Upper lobe of right lung (tissue), 1 donor: ENCODE data around the gene TMEM184A. TPM values are rescaled to one million over a fixed set of nuclear protein-coding genes. Genes with fewer than 3 reads are reported as not detected.

Experiments used
- ATAC-seq: fragments of 200-7000 bp; cut with Tn5 transposase; one replicate; pipeline ENCODE4 v1.9.1; 2020; ENCODE audit warnings: mild to moderate bottlenecking, moderate library complexity
- DNase-seq: peaks from one replicate; pipeline ENCODE4 v3.0.0-alpha.2; 2020
- H3K27ac ChIP-seq: fragments of 200-600 bp; one replicate; pipeline ENCODE4 v1.8.0; 2022
- H3K27me3 ChIP-seq: fragments of 200-600 bp; one replicate; pipeline ENCODE4 v1.8.0; 2022; ENCODE audit warnings: mild to moderate bottlenecking
- H3K36me3 ChIP-seq: fragments of 200-600 bp; one replicate; pipeline ENCODE4 v1.8.0; 2022
- H3K4me1 ChIP-seq: fragments of 200-600 bp; one replicate; pipeline ENCODE4 v1.8.0; 2022
- H3K4me3 ChIP-seq: fragments of 200-600 bp; one replicate; pipeline ENCODE4 v1.8.0; 2022; ENCODE audit warnings: mild to moderate bottlenecking
- H3K9me3 ChIP-seq: fragments of 200-600 bp; one replicate; pipeline ENCODE4 v1.8.0; 2022
- CTCF ChIP-seq: fragments of 200-600 bp; IDR thresholded peaks from one replicate; pipeline ENCODE4 v1.8.0; 2022; ENCODE audit warnings: antibody characterized with exemption
- intact Hi-C: fragments of 100-400 bp; cut with DNase I; formaldehyde crosslinking; loops from one replicate; pipeline ENCODE4 v1.11.0; 2022
- total RNA-seq: library from RNA; stranded (reverse); fragmentation: NEBNext Ultra II Directional; extraction: Animal tissue kit (Norgen Biotek cat#: 25700); gene quantifications from one replicate; pipeline ENCODE4 v1.2.1, GENCODE V29; 2021
- donor health status: DM: no; HTN: yes; CAD: no; lungs with severe emphysema.

The TMEM184A gene
- total RNA-seq, 1 donor from 2014 or later: 4.4 TPM

- Histone ChIP-seq H3K27me3 (peaks cover 30% of the 10 kb centered on the region), H3K4me3 (no peak overlapping the region), H3K4me1 (no peaks in the 10 kb centered on the region), H3K36me3 (no peaks in the 10 kb centered on the region), H3K9me3 (no peaks in the 10 kb centered on the region), H3K27ac (no peak overlapping the region)
- DNase-seq (no peak), ATAC-seq (no peak)
- no peak for TF ChIP-seq CTCF
- intact Hi-C loops: no loop called here
These were observed 43.8 kb upstream of the TMEM184A start for GRCh38 chr7:1599640-1600395.

GRCh38 chr7:1598961-1599639, 43.1 kb upstream of the TMEM184A start:
- Histone ChIP-seq H3K27ac (no peak overlapping the region), H3K4me3 (no peak overlapping the region), H3K27me3 (peaks cover 30% of the 10 kb centered on the region), H3K9me3 (no peaks in the 10 kb centered on the region), H3K36me3 (no peaks in the 10 kb centered on the region), H3K4me1 (no peaks in the 10 kb centered on the region)
- intact Hi-C loops: no loop called here
- ATAC-seq: no peak
- DNase-seq: no peak
- TF ChIP-seq CTCF: no peak

- no peaks in the 10 kb centered on the region for H3K9me3 ChIP-seq
- no peaks in the 10 kb centered on the region for H3K36me3 ChIP-seq
- H3K4me3 ChIP-seq: no peak overlapping the region
- H3K27ac ChIP-seq: no peak overlapping the region
- H3K27me3 ChIP-seq: peaks cover 27% of the 10 kb centered on the region
- ATAC-seq (no peak), DNase-seq (no peak)
- no peaks in the 10 kb centered on the region for H3K4me1 ChIP-seq
- intact Hi-C loops: no loop called here
- TF ChIP-seq CTCF: no peak
These were observed 42.3 kb upstream of the TMEM184A start for GRCh38 chr7:1598286-1598685.

GRCh38 chr7:1597791-1598190, 41.8 kb upstream of the TMEM184A start:
- Histone ChIP-seq H3K27ac (no peak overlapping the region), H3K9me3 (no peaks in the 10 kb centered on the region), H3K4me1 (no peaks in the 10 kb centered on the region), H3K27me3 (peaks cover 32% of the 10 kb centered on the region), H3K4me3 (no peak overlapping the region), H3K36me3 (no peaks in the 10 kb centered on the region)
- ATAC-seq (no peak), DNase-seq (no peak)
- no peak for TF ChIP-seq CTCF
- intact Hi-C loops: no loop called here

GRCh38 chr7:1597066-1597760, 41.2 kb upstream of the TMEM184A start:
- ATAC-seq (no peak), DNase-seq (no peak)
- no peak overlapping the region for H3K27ac ChIP-seq
- no peak overlapping the region for H3K4me3 ChIP-seq
- intact Hi-C loops: no loop called here
- H3K4me1 ChIP-seq: no peaks in the 10 kb centered on the region
- TF ChIP-seq CTCF: no peak
- H3K9me3 ChIP-seq: no peaks in the 10 kb centered on the region
- no peaks in the 10 kb centered on the region for H3K36me3 ChIP-seq
- peaks cover 37% of the 10 kb centered on the region for H3K27me3 ChIP-seq
